A549 (cell line): Measurements from ENCODE around the gene TFR2.

Experiments used
- BCL3 ChIP-seq: fragments of >200 bp; sonication (Bioruptor Twin); formaldehyde crosslinking; IDR thresholded peaks from 3 replicates; pipeline ENCODE4 v1.6.1; 2016
- CTCF ChIP-seq: fragments of >200 bp; sonication (Bioruptor Twin); formaldehyde crosslinking; IDR thresholded peaks from 3 replicates; pipeline ENCODE4 v1.5.1; 2016
- MAZ ChIP-seq: fragments of 150-350 bp; IDR thresholded peaks from 2 replicates; pipeline ENCODE4 v1.6.1; 2014; ENCODE audit warnings: antibody characterized with exemption, low read depth, low read length, borderline replicate concordance
- POLR2A ChIP-seq: IDR thresholded peaks from 2 replicates; pipeline ENCODE4 v1.6.1; 2012; ENCODE audit warnings: mild to moderate bottlenecking, low read length
- RFX5 ChIP-seq: fragments of 450-650 bp; IDR thresholded peaks from 2 replicates; pipeline ENCODE4 v1.7.1; 2014; ENCODE audit warnings: antibody characterized with exemption, mild to moderate bottlenecking, moderate library complexity
- SREBF2 ChIP-seq: fragments of 450-650 bp; IDR thresholded peaks from 2 replicates; pipeline ENCODE4 v1.6.1; 2014; ENCODE audit warnings: mild to moderate bottlenecking, moderate library complexity
- TF ChIP-seq, protein P1 (sequence below): fragments of 250-450 bp; sonication (Bioruptor Pico); IDR thresholded peaks from 2 replicates; pipeline ENCODE4 v1.5.0; 2021; ENCODE audit warnings: mild to moderate bottlenecking, moderate library complexity, borderline replicate concordance

GRCh38 chr7:100681491-100682227 lies 40.3 kb upstream of the TFR2 start:
- TF ChIP-seq CTCF, result no peak
- TF ChIP-seq BCL3, result no peak
- TF ChIP-seq SREBF2, result no peak
- no peak for TF ChIP-seq MAZ
- TF ChIP-seq POLR2A, result no peak
- no peak for TF ChIP-seq RFX5
- TF ChIP-seq, protein P1, sequence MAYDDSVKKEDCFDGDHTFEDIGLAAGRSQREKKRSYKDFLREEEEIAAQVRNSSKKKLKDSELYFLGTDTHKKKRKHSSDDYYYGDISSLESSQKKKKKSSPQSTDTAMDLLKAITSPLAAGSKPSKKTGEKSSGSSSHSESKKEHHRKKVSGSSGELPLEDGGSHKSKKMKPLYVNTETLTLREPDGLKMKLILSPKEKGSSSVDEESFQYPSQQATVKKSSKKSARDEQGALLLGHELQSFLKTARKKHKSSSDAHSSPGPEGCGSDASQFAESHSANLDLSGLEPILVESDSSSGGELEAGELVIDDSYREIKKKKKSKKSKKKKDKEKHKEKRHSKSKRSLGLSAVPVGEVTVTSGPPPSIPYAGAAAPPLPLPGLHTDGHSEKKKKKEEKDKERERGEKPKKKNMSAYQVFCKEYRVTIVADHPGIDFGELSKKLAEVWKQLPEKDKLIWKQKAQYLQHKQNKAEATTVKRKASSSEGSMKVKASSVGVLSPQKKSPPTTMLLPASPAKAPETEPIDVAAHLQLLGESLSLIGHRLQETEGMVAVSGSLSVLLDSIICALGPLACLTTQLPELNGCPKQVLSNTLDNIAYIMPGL (CRISPR knock-in tag), result no peak
